ENCODE measurements around the gene MAPK8. TPM values are rescaled to one million over a fixed set of nuclear protein-coding genes. Genes with fewer than 3 reads are reported as not detected.

Gene MAPK8
- total RNA-seq, 1 donor from 2014 or later: 40.0 TPM

GRCh38 chr10:48475943-48476278 lies 169.4 kb downstream of the MAPK8 start:
- no peak for DNase-seq (ENCODE audit: low spot score)

GRCh38 chr10:48476279-48476982 lies 170.0 kb downstream of the MAPK8 start:
- DNase-seq (ENCODE audit: low spot score): no peak

GRCh38 chr10:48477141-48477540 lies 170.7 kb downstream of the MAPK8 start:
- no peak for DNase-seq (ENCODE audit: low spot score)

- DNase-seq (ENCODE audit: low spot score): no peak
These were observed 171.1 kb downstream of the MAPK8 start for GRCh38 chr10:48477616-48478015.

- no peak for DNase-seq (ENCODE audit: low spot score)
These were observed 172.0 kb downstream of the MAPK8 start for GRCh38 chr10:48478469-48478868.

- DNase-seq (ENCODE audit: low spot score): no peak
These were observed 172.7 kb downstream of the MAPK8 start for GRCh38 chr10:48478980-48479811.

GRCh38 chr10:48480397-48481374 lies 174.2 kb downstream of the MAPK8 start:
- DNase-seq (ENCODE audit: low spot score): no peak

GRCh38 chr10:48481385-48481784 lies 174.9 kb downstream of the MAPK8 start:
- no peak for DNase-seq (ENCODE audit: low spot score)

- DNase-seq (ENCODE audit: low spot score): no peak
These were observed 175.7 kb downstream of the MAPK8 start for GRCh38 chr10:48482207-48482606.

- DNase-seq (ENCODE audit: low spot score): no peak
These were observed 178.4 kb downstream of the MAPK8 start for GRCh38 chr10:48484911-48485310.

GRCh38 chr10:48485711-48486110 lies 179.2 kb downstream of the MAPK8 start:
- DNase-seq (ENCODE audit: low spot score): no peak

GRCh38 chr10:48487244-48487643 lies 180.8 kb downstream of the MAPK8 start:
- DNase-seq (ENCODE audit: low spot score): no peak

Other genes with a start within 250 kb of the MAPK8 start
- 0.23 TPM for gene FRMPD2, start 32.0 kb upstream of the MAPK8 start, total RNA-seq

Data from mucosa of gallbladder (tissue), 1 donor.